Stimulated activated CD4-positive, alpha-beta T cell treated with anti-CD3 and anti-CD28 coated beads, Interleukin-15, amount 100 ng/mL, for 24 hours (primary cell): ENCODE results near the gene NUPR2.
"Not testable (repeated sequence)": the region's sequence is repeated elsewhere in the genome, so short reads cannot be mapped to it uniquely, and the experiment has no call there.

Experiments
- DNase-seq: peaks from one replicate; pipeline ENCODE4 v3.0.0-alpha.2; 2020

Gene NUPR2, protein sequence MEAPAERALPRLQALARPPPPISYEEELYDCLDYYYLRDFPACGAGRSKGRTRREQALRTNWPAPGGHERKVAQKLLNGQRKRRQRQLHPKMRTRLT

DNA sequence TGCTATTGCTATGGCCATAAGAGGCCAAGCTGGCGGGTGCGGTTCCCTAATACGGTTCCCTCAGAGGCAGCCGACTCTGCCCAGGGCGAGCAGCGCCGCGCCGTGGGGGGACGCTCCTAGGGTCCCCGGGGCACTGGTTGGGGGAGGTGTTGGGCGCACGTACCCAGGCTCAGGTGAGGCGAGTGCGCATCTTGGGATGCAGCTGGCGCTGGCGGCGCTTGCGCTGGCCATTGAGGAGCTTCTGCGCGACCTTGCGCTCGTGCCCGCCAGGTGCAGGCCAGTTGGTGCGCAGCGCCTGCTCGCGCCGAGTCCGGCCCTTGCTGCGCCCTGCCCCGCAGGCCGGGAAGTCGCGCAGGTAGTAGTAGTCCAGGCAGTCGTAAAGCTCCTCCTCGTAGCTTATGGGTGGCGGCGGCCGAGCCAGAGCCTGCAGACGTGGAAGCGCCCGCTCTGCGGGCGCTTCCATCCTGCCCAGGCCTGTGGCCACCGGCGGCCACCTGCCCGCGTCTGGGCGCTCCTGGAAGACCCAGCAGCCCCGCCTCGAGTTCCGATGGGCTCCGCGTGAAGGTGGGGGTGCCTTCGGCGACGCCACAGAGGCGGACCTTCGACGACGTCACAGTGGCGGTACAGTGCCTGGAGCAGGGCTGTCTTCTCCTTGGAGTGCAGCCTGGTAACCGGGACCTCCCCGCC is at the start of gene NUPR2:
TSS of gene NUPR2 (minus strand) at position 566 of the 687 bp plus-strand sequence. CDS start at position 463, 103 bp downstream.
- no peak for DNase-seq

DNA sequence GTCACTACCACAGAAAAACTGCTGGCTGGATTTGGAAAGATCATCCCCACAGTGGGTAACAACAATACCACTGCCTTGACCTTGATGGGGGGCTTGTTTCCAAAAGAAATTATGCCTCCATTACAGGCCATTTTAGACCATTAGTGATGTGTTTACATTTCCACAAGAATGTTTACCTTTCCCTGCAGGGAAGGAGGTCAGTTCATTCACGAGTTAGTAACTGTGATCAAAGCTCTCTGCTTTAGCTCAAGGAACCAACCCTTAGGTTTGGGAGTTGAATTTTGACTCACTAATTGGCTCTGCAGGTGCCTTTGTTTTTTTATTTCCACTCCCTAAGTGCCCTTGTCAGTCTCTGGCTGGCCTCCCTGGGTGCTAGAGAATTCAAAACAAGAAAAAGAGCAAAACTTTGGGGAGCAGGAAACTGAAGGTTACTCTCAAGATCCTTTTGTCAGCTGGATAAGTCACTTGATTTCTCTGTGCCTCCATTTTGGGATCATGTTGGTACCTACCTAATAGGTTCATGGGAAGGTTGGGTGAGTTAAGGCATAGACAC is 41.1 kb upstream of the NUPR2 start:
- no peak for DNase-seq

- not testable (repeated sequence) for DNase-seq
These were observed 14.8 kb upstream of the NUPR2 start for GRCh38 chr7:56131062-56131461.

DNA sequence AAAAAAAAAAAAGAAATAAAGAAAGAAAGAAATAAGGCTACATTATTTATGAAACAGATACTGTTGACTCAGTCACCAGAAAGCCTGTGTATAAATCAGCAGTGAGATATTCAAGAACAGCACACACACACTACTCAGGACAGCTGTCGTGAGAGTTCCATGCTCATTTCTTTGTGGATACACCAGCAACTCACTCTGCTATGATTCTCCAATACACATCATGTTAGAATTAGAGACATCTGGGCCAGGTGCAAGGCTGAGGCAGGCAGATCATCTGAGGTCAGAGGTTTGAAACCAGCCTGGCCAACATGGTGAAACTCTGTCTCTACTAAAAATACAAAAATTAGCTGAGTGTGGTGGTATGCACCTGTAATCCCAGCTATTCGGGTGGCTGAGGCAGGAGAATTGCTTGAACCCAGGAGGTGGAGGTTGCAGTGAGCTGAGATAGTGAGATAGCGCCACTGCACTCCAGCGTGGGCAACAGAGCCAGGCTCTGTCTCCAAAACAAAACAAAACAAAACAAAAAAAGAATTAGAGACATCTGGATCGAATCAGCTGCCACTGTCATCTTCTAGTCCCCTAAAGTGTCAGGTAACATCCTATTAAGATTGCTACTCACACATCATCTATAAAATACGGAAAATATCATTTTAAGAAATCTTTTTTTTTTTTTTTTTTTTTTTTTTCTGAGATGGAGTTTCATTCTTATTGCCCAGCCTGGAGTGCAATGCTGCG is 11.2 kb upstream of the NUPR2 start:
- no peak for DNase-seq

- no peak for DNase-seq
These were observed 9.6 kb upstream of the NUPR2 start for GRCh38 chr7:56125831-56126230.

- DNase-seq, result no peak
These were observed 8.8 kb upstream of the NUPR2 start for GRCh38 chr7:56124981-56125380.

DNA sequence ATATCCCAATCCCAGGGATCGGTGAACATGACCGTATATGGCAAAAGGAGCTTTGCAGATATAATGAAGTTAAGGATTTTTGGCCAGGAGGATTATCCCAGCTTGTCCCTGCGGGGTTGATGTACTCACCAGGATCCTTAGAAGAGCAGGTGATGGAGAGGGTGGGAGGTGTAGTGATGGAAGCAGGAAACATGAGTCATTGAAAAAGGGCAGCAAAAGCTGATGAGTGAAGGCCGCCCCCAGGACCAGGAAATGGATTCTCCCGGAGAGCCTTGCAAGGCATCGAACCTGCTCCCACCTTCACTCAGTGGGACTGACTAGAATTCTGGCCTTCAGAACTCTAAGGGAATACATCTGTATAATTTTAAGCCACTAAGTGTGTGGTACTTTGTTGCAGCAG is 5.2 kb upstream of the NUPR2 start:
- no peak for DNase-seq

- DNase-seq, result not testable (repeated sequence)
These were observed 4.0 kb downstream of the NUPR2 start for GRCh38 chr7:56112244-56112643.

DNA sequence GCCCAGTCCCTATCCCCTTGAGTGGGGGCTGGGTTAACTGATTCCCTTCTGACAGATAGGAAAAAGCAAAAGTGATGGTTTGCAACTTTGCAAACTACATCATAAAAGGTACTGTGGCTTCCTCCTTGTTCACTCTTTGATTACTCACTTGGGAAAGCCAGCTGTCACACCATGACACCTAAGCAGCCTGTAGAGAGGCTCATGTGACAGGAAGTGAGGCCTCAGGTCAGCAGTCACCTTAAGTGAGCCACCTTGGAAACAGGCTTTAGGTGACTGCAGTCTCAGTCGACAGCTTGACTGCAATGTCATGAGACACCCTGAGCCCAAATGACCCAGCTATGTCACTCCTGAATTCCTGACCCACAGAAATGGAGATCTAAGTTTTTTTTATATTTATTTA is 5.6 kb downstream of the NUPR2 start:
- no peak for DNase-seq

GRCh38 chr7:56107954-56108258 is 8.3 kb downstream of the NUPR2 start:
- DNase-seq, result no peak

GRCh38 chr7:56106108-56107073 is 9.8 kb downstream of the NUPR2 start, which contains the start of gene CHCHD2:
TSS of gene CHCHD2 (minus strand) at chr7:56106476. CDS start at chr7:56106413, 63 bp downstream.
- peak; percentile 95 for DNase-seq

DNA sequence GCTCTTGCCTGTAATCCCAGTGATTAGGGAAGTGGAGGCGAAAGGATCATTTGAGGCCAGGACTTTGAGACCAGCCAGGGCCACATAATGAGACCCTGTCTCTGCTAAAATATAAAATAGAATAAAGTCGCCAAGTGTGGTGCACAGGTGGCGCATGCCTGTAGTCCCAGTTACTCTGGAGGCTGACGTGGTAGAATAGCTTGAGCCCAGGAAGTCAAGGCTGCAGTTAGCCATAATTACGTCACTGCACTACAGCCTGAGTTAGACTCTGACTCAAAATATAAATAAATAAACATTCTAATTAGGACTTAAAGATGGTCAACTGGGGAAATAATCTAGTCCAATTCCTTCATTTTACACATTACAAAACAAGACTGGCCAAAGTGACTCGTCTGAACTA is 10.7 kb downstream of the NUPR2 start:
- peak; percentile 43 for DNase-seq

DNA sequence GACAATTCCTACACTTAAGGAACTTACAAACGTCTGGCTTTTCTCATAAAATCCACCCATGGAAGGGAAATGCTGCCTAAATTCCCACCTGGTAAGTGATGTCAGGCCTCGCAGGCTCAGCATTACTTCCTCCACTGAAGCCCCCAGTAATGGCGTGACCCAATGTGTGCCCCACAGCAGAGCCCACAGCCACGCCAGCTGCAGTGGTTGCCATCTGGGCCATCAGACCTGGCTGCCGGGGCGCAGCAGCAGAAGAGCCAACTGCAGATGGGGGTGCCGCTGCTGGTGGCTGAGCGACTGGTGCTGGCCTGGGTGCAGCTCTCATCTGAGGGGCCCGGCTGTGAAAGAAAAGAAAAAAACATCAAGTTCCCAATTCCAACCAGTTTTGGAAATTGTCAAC is 12.1 kb downstream of the NUPR2 start:
- not testable (repeated sequence) for DNase-seq

GRCh38 chr7:56099653-56100052 is 16.6 kb downstream of the NUPR2 start:
- no peak for DNase-seq

- not testable (repeated sequence) for DNase-seq
These were observed 17.8 kb downstream of the NUPR2 start for GRCh38 chr7:56098187-56099008.

DNA sequence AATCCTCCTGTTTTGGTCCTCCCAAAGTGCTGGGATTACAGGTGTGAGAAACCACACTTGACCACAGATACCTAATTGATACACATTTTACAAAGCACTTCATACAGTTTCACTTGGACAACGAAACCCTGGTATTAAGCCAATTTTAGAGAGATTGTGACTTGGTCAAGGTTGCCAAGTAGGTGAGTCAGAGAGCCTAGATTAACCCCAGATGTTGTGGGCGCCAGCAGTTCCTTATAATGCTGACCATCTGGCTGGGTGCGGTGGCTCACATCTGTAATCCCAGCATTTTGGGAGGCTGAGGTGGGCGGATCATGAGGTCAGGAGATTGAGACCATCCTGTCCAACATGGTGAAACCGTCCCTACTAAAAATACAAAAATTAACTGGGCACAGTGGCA is 18.5 kb downstream of the NUPR2 start:
- DNase-seq, result no peak

- DNase-seq, result no peak
These were observed 23.3 kb downstream of the NUPR2 start, which contains the start of gene PHKG1 for GRCh38 chr7:56092789-56093531. TSS of gene PHKG1 (minus strand) at chr7:56092952. CDS start at chr7:56088941, 4,011 bp downstream.

- DNase-seq, result not testable (repeated sequence)
These were observed 23.8 kb downstream of the NUPR2 start for GRCh38 chr7:56092388-56092787.

DNA sequence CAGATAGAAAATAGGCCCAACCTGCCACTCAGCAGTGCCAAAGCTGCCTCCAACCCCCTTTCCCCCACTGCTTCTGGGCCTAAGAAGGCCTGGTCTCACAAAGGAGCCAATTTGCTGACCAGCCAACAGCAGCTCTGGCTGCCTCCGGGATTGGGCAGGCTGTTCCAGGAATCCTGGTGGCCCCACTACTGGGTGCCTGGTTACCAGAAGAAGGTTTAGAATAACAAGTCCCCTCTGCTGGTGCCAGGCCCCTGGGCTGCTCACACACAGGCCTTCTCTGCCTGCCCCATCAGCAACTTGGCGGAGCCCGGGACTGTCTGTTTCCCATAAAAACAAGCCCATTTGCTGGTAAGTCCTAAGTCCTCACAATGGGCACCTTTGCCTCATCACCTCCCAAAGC is 24.6 kb downstream of the NUPR2 start:
- no peak for DNase-seq

DNA sequence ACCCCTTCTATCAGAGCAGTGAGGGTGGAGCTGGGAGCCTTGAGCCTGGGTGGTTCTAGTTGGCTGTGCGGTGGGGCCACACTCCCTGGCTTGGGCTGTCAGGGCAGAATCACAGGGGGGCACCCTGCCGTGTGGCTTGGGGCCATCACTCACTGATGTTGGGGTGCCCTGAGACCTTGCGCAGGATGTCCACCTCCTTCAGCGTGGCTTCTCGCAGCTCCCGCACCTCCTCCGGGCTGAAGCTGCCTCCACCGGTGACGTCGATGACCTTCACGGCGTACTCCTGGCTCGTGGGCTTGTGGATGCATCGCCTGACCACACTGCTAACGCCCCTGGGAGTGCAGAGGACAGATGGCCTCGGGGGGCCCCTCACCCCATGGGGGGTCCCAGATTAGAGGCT is 28.8 kb downstream of the NUPR2 start:
- DNase-seq, result no peak

- no peak for DNase-seq
These were observed 29.5 kb downstream of the NUPR2 start for GRCh38 chr7:56086761-56087160.
